Endothelial cell of umbilical vein (primary cell): ENCODE results near the gene MBNL2. TPM values are rescaled to one million over a fixed set of nuclear protein-coding genes. Genes with fewer than 3 reads are reported as not detected.

Experiments
- BruUV-seq: library from RNA; stranded (reverse); fragments of 400-500 nt; replicated peaks from 2 replicates; lab custom pipeline; 2021; lab: Mats Ljungman, UMichigan
- CTCF ChIA-PET: fragments of 300-600, 350-600 bp; sonication (Branson Sonifier 250); formaldehyde crosslinking; loops from one replicate; lab custom pipeline; 2021; ENCODE audit warnings: antibody characterized with exemption, inconsistent platforms; lab: Charles Lee
- POLR2A ChIA-PET: fragments of 300-600, 350-600 bp; sonication (Branson Sonifier 250); formaldehyde crosslinking; loops from one replicate; lab custom pipeline; 2021; ENCODE audit warnings: antibody characterized with exemption, inconsistent platforms; lab: Charles Lee
- DNase-seq: peaks from one replicate; pipeline ENCODE4 v3.0.0-alpha.2; 2011; ENCODE audit warnings: low read depth, low spot score
- FAIRE-seq: peaks from 2 replicates; lab custom pipeline; 2011; peaks lifted over from hg19 to GRCh38; lab: Jason Lieb, UNC
- H2AFZ ChIP-seq: 2 replicates; pipeline ENCODE4 v1.6.0; 2012; ENCODE audit warnings: low read depth, low read length, control low read depth, inconsistent platforms
- H3K27ac ChIP-seq: 2 replicates; pipeline ENCODE4 v1.5.1; 2011; ENCODE audit warnings: low read depth, mild to moderate bottlenecking, control low read depth, low read length, moderate library complexity; ENCODE audit not compliant: insufficient read depth
- H3K27me3 ChIP-seq, 2 experiments: 2 replicates each; pipeline versions ENCODE4 v1.6.0 to v1.6.1; 2011; ENCODE audit warnings: low read length in 2 of 2, mixed read lengths in 1 of 2; ENCODE audit not compliant: control insufficient read depth in 2 of 2, insufficient read depth in 2 of 2
- H3K36me3 ChIP-seq, 2 experiments: 2 replicates in 1 of 2; 3 replicates in 1 of 2; pipeline ENCODE4 v1.5.1; 2011; ENCODE audit warnings: low read length in 2 of 2, mild to moderate bottlenecking in 1 of 2, moderate library complexity in 1 of 2; ENCODE audit not compliant: control insufficient read depth in 2 of 2, insufficient read depth in 2 of 2; ENCODE audit errors: extremely low read depth in 1 of 2
- H3K4me1 ChIP-seq: 3 replicates; pipeline ENCODE4 v1.5.1; 2011; ENCODE audit warnings: mild to moderate bottlenecking, low read length; ENCODE audit not compliant: control insufficient read depth, insufficient read depth; ENCODE audit errors: extremely low read depth
- H3K4me2 ChIP-seq: 2 replicates; pipeline ENCODE4 v1.6.1; 2011; ENCODE audit warnings: low read length, control low read depth, mixed read lengths; ENCODE audit not compliant: insufficient read depth
- H3K4me3 ChIP-seq, 3 experiments: fragments of 200-600 bp in 1 of 3; sonication (generic), shearing (Covaris generic) in 1 of 3; replicated peaks in 1 of 3; 2 replicates each; pipeline ENCODE4 v1.5.1; 2011 to 2016; ENCODE audit warnings: control low read depth in 3 of 3, low read length in 3 of 3, mild to moderate bottlenecking in 2 of 3, inconsistent platforms in 1 of 3, low read depth in 1 of 3, moderate library complexity in 1 of 3; ENCODE audit not compliant: insufficient read depth in 1 of 3
- H3K79me2 ChIP-seq: 2 replicates; pipeline ENCODE4 v1.6.0; 2012; ENCODE audit warnings: low read length, inconsistent platforms; ENCODE audit not compliant: control insufficient read depth, insufficient read depth
- H3K9ac ChIP-seq: replicated peaks from 2 replicates; pipeline ENCODE3; 2011; ENCODE audit warnings: low read length, control low read depth; ENCODE audit not compliant: insufficient read depth; ENCODE audit errors: extremely low read depth
- H3K9me1 ChIP-seq: replicated peaks from 3 replicates; pipeline ENCODE4 v1.6.0; 2011; ENCODE audit warnings: mild to moderate bottlenecking, low read length; ENCODE audit not compliant: control insufficient read depth, insufficient read depth; ENCODE audit errors: extremely low read depth
- H3K9me3 ChIP-seq: replicated peaks from 2 replicates; pipeline ENCODE4 v1.5.1; 2012; ENCODE audit warnings: low read length, inconsistent platforms; ENCODE audit not compliant: control insufficient read depth, insufficient read depth
- H4K20me1 ChIP-seq: replicated peaks from 2 replicates; pipeline ENCODE3; 2011; ENCODE audit warnings: mild to moderate bottlenecking, low read length; ENCODE audit not compliant: control insufficient read depth, insufficient read depth; ENCODE audit errors: extremely low read depth
- FOS ChIP-seq: IDR thresholded peaks from 2 replicates; pipeline ENCODE4 v1.6.1; 2011; ENCODE audit warnings: mild to moderate bottlenecking, low read length, moderate library complexity, borderline replicate concordance; ENCODE audit not compliant: insufficient read depth
- MYC ChIP-seq: IDR thresholded peaks from one replicate; pipeline ENCODE4 v1.6.1; 2011; ENCODE audit warnings: mild to moderate bottlenecking, low read depth, low read length
- POLR2A ChIP-seq: IDR thresholded peaks from 2 replicates; pipeline ENCODE4 v1.6.1; 2012; ENCODE audit warnings: low read depth, mild to moderate bottlenecking, control low read depth, low read length
- POLR2AphosphoS5 ChIP-seq: IDR thresholded peaks from 2 replicates; pipeline ENCODE4 v1.6.1; 2012; ENCODE audit warnings: low read depth, mild to moderate bottlenecking, control low read depth, low read length, moderate library complexity; ENCODE audit not compliant: insufficient read depth
- dilution Hi-C: fragments of 300-500 bp; cut with MboI; formaldehyde crosslinking; loops from one replicate; pipeline ENCODE4 v1.15.0; 2019; ENCODE audit warnings: low sequenced_read_pairs; ENCODE audit not compliant: extremely low pct_ligation_motif_present
- intact Hi-C: fragments of 100-400 bp; cut with micrococcal nuclease; formaldehyde crosslinking; loops from one replicate; pipeline ENCODE4 v1.10.0; 2022
- polyA plus RNA-seq, 4 experiments: library from polyadenylated mRNA; depleted of rRNA in 3 of 4; stranded (reverse) in 3 of 4; unstranded in 1 of 4; fragments of >200 nt; gene quantifications; 2 replicates each; pipeline versions ENCODE4 v1.2.1 to v1.2.3, GENCODE V29; 2011 to 2012; ENCODE audit warnings: missing spikeins in 1 of 4
- total RNA-seq: library from RNA; stranded (reverse); gene quantifications from 2 replicates; pipeline ENCODE4 v1.2.3, GENCODE V29; 2021
- TF ChIP-seq, protein P1 (sequence below): IDR thresholded peaks from 2 replicates; pipeline ENCODE4 v1.6.1; 2011; ENCODE audit not compliant: insufficient read depth, insufficient read length
- TF ChIP-seq, protein P2 (sequence below), 2 donors: IDR thresholded peaks; 1 replicate in 1 of 2; 2 replicates in 1 of 2; pipeline ENCODE4 v1.5.1; 2011; ENCODE audit warnings: low read length in 2 of 2, mild to moderate bottlenecking in 2 of 2, moderate library complexity in 2 of 2, control low read depth in 1 of 2, inconsistent platforms in 1 of 2, low read depth in 1 of 2; ENCODE audit not compliant: insufficient read depth in 1 of 2; ENCODE audit errors: extremely low read depth in 1 of 2

The MBNL2 gene
- total and polyA plus RNA-seq, 2 donors (not counting 3 experiments of a cell fraction or from before 2014, with no cell fraction given): 32.9 to 76.5 TPM

DNA sequence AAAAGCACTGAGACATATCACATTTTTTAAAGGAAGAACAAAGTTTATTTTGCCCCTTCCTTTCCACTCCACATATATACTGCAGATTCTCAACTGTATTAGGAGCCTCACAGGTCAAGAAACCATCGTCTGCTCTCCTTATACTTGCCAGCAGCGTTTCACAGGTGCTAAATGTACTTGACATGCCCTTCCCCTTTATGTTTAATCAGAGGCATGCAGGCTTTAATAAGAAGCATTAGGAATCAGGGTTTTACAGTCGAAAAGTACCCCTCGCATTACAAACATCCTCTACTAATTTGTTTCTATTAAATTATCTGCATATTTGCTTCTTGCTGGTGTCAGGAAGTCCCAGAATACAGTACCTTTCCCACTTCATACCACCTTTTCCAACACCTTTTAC is 208.2 kb downstream of the MBNL2 start:
- FAIRE-seq (no peak), DNase-seq (no peak)
- dilution Hi-C loops (no loop called here), intact Hi-C loops (loop anchor here (10.0 kb wide), 1 partner anchor 1375 kb away; the partner anchor contains the start of gene UGGT2)
- ChIA-PET POLR2A (no interaction called here), CTCF (no interaction called here)
- Histone ChIP-seq H3K36me3 (no peaks in the 10 kb centered on the region), H3K4me1 (peaks cover 5% of the 10 kb centered on the region), H3K27ac (no peak overlapping the region), H3K79me2 (peaks cover 10% of the 10 kb centered on the region), H3K9me3 (no peaks in the 10 kb centered on the region), H3K9me1 (no peaks in the 10 kb centered on the region), H3K27me3 (peaks cover 0 to 3% of the 10 kb centered on the region in 2 experiments), H4K20me1 (no peaks in the 10 kb centered on the region), H3K9ac (no peak overlapping the region), H2AFZ (no peak overlapping the region), H3K4me3 (no peak overlapping the region), H3K4me2 (no peak overlapping the region)
- TF ChIP-seq, protein P1, sequence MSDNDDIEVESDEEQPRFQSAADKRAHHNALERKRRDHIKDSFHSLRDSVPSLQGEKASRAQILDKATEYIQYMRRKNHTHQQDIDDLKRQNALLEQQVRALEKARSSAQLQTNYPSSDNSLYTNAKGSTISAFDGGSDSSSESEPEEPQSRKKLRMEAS: no peak
- no peak for TF ChIP-seq POLR2A
- no peak for TF ChIP-seq POLR2AphosphoS5
- TF ChIP-seq MYC: no peak
- no peak for TF ChIP-seq FOS
- TF ChIP-seq, protein P2, sequence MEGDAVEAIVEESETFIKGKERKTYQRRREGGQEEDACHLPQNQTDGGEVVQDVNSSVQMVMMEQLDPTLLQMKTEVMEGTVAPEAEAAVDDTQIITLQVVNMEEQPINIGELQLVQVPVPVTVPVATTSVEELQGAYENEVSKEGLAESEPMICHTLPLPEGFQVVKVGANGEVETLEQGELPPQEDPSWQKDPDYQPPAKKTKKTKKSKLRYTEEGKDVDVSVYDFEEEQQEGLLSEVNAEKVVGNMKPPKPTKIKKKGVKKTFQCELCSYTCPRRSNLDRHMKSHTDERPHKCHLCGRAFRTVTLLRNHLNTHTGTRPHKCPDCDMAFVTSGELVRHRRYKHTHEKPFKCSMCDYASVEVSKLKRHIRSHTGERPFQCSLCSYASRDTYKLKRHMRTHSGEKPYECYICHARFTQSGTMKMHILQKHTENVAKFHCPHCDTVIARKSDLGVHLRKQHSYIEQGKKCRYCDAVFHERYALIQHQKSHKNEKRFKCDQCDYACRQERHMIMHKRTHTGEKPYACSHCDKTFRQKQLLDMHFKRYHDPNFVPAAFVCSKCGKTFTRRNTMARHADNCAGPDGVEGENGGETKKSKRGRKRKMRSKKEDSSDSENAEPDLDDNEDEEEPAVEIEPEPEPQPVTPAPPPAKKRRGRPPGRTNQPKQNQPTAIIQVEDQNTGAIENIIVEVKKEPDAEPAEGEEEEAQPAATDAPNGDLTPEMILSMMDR (IDR thresholded peaks at IDR 0.05; ENCODE audit: extremely low read depth in 1 of 2, insufficient read depth in 1 of 2, low read depth in 1 of 2, low read length in 2 of 2): no peak
- BruUV-seq: no TSS peak
